ENCODE results near the gene PARP12. TPM values are rescaled to one million over a fixed set of nuclear protein-coding genes. Genes with fewer than 3 reads are reported as not detected.
"Not testable (repeated sequence)": the region's sequence is repeated elsewhere in the genome, so short reads cannot be mapped to it uniquely, and the experiment has no call there.

Gene PARP12, protein sequence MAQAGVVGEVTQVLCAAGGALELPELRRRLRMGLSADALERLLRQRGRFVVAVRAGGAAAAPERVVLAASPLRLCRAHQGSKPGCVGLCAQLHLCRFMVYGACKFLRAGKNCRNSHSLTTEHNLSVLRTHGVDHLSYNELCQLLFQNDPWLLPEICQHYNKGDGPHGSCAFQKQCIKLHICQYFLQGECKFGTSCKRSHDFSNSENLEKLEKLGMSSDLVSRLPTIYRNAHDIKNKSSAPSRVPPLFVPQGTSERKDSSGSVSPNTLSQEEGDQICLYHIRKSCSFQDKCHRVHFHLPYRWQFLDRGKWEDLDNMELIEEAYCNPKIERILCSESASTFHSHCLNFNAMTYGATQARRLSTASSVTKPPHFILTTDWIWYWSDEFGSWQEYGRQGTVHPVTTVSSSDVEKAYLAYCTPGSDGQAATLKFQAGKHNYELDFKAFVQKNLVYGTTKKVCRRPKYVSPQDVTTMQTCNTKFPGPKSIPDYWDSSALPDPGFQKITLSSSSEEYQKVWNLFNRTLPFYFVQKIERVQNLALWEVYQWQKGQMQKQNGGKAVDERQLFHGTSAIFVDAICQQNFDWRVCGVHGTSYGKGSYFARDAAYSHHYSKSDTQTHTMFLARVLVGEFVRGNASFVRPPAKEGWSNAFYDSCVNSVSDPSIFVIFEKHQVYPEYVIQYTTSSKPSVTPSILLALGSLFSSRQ
- polyA plus RNA-seq = 100 to 1,000 TPM in 1 of 4 donors, 10 to 100 TPM in 3; 30.9 to 150 (median 68.1) TPM
- long read RNA-seq, donor 1, transcript PARP12-201 (12 exons, 3,796 nt) = major isoform, 9 of 13 reads
- long read RNA-seq, donor 1, partial matches to known transcripts = 0 of 13 reads
- long read RNA-seq, donor 1, other reads (novel, unspliced or antisense) = 0 of 13 reads
- long read RNA-seq, donor 2 = 0 reads
- long read RNA-seq, donor 3, partial matches to known transcripts = 0 of 4 reads
- long read RNA-seq, donor 3, other reads (novel, unspliced or antisense) = 0 of 4 reads
- long read RNA-seq, donor 4 = 0 reads
- long read RNA-seq, donor 5 = 0 reads
- long read RNA-seq, donor 6, partial matches to known transcripts = 0 of 2 reads
- long read RNA-seq, donor 6, other reads (novel, unspliced or antisense) = 0 of 2 reads
- long read RNA-seq, donor 7, partial matches to known transcripts = 0 of 1 reads
- long read RNA-seq, donor 7, other reads (novel, unspliced or antisense) = 0 of 1 reads
- long read RNA-seq, donor 8 = 0 reads
- long read RNA-seq, donor 9, partial matches to known transcripts = 0 of 2 reads
- long read RNA-seq, donor 9, other reads (novel, unspliced or antisense) = 0 of 2 reads
- long read RNA-seq, donor 10, partial matches to known transcripts = 0 of 3 reads
- long read RNA-seq, donor 10, other reads (novel, unspliced or antisense) = 0 of 3 reads

DNA sequence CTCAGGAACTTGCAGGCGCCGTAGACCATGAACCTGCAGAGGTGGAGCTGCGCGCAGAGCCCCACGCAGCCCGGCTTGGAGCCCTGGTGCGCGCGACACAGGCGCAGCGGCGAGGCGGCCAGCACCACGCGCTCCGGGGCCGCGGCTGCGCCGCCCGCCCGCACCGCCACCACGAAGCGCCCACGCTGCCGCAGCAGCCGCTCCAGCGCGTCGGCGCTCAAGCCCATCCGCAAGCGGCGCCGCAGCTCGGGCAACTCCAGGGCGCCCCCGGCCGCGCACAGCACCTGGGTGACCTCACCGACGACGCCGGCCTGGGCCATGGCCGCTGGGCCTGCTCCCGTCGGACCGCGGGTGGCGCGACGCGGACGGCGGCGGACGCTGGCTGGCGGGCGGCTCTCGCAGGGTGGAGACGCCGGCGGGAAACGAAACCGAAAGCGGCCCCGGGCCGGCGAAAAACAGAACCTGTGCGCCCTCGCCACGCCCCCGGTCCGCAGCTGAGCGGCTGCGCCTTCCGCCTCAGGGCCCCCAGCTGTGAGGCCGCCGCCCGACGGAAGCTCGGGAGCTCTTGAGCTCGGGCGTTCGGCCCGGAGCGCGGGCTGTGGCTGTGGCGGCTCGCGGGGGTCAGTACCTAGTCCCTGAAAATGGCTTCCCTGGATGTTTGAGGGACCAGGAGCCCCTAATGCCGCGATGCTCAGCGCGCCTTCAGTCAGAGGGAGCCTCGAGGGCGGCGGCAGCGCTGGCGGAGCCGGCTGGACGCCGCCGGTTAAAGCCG is at the start of gene PARP12:
PARP12 (minus strand) TSS at position 424 of the 772 bp plus-strand sequence; CDS start at position 320, 104 bp downstream.
- Histone ChIP-seq H3K4me3 (ENCODE audit: low read depth in 1 of 3, low read length in 3 of 3) (peak within 1 kb of the TSS; percentile 72 to 85 (median 75)), H3K4me1 (ENCODE audit: control insufficient read depth in 3 of 3, insufficient read depth in 2 of 3, low read depth in 1 of 3, low read length in 2 of 3) (peaks cover 10 to 30% (median 22%) of the 10 kb centered on the region in 3 donors), H3K36me3 (ENCODE audit: control insufficient read depth in 3 of 3, insufficient read depth in 2 of 3, low read depth in 1 of 3, low read length in 3 of 3) (peaks cover 0 to 1% (median 0%) of the 10 kb centered on the region in 3 donors), H3K27me3 (ENCODE audit: control insufficient read depth in 3 of 3, insufficient read depth in 3 of 3, low read length in 3 of 3) (no peaks in the 10 kb centered on the region), H3K9me3 (ENCODE audit: control insufficient read depth in 2 of 2, insufficient read depth in 1 of 2, low read depth in 1 of 2, low read length in 1 of 2) (no peaks in the 10 kb centered on the region), H3K27ac (ENCODE audit: low read depth in 1 of 3, low read length in 2 of 3) (peak within 1 kb of the TSS; percentile 94 to 97 (median 97))
- FAIRE-seq (no peak), DNase-seq (peak; percentile 92 to 97)
- WGBS, 3 donors = 0 to 1% (median 0%) methylated on average over 65 to 106 of the region's 106 CpGs

DNA sequence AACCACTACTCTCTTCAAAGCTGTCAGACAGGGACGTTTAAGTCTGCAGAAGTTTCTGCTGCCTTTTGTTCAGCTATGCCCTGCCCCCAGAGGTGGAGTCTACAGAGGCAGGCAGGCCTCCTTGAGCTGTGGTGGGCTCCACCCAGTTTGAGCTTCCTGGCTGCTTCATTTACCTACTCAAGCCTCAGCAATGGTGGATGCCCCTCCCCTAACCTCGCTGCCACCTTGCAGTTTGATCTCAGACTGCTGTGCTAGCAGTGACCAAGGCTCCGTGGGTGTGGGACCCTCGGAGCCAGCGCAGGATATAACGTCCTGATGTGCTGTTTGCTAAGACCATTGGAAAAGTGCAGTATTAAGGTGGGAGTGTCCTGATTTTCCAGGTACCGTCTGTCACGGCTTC is 46.0 kb upstream of the PARP12 start:
- not testable (repeated sequence) for H3K27me3 ChIP-seq (ENCODE audit: control insufficient read depth in 3 of 3, insufficient read depth in 3 of 3, low read length in 3 of 3); FAIRE-seq; DNase-seq; H3K4me3 ChIP-seq (ENCODE audit: low read depth in 1 of 3, low read length in 3 of 3); H3K27ac ChIP-seq (ENCODE audit: low read depth in 1 of 3, low read length in 2 of 3); H3K4me1 ChIP-seq (ENCODE audit: control insufficient read depth in 3 of 3, insufficient read depth in 2 of 3, low read depth in 1 of 3, low read length in 2 of 3)
- whole genome bisulfite sequencing, 3 donors = 87 to 97% (median 95%) methylated on average over 7 to 8 of the region's 8 CpGs
- peaks cover 3 to 19% (median 10%) of the 10 kb centered on the region in 3 donors for H3K36me3 ChIP-seq (ENCODE audit: control insufficient read depth in 3 of 3, insufficient read depth in 2 of 3, low read depth in 1 of 3, low read length in 3 of 3)
- H3K9me3 ChIP-seq (ENCODE audit: control insufficient read depth in 2 of 2, insufficient read depth in 1 of 2, low read depth in 1 of 2, low read length in 1 of 2) = peaks cover 0 to 12% of the 10 kb centered on the region in 2 donors

DNA sequence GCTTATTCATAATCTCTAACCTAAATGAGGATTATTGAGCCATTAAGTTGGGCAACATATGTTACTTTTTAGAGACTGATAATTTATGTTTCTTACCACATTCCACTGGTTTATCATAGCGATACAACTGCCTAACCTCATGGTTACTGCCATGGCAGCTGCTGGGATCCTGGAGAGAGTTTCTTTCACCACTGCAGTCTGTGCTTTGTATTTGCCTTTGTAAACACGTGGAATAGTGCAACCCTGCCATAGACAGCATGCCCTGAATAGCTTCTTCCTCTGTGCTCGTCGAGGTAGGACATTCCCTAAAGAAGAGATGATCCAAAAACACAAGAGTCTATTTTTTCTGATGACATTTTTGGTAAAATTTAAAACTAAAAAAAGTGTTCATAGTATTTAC is 33.7 kb upstream of the PARP12 start:
- peaks cover 17 to 34% (median 22%) of the 10 kb centered on the region in 3 donors for H3K36me3 ChIP-seq (ENCODE audit: control insufficient read depth in 3 of 3, insufficient read depth in 2 of 3, low read depth in 1 of 3, low read length in 3 of 3)
- no peak overlapping the region for H3K27ac ChIP-seq (ENCODE audit: low read depth in 1 of 3, low read length in 2 of 3)
- FAIRE-seq = no peak
- H3K4me3 ChIP-seq (ENCODE audit: low read depth in 1 of 3, low read length in 3 of 3) = no peak overlapping the region
- H3K27me3 ChIP-seq (ENCODE audit: control insufficient read depth in 3 of 3, insufficient read depth in 3 of 3, low read length in 3 of 3) = no peaks in the 10 kb centered on the region
- H3K4me1 ChIP-seq (ENCODE audit: control insufficient read depth in 3 of 3, insufficient read depth in 2 of 3, low read depth in 1 of 3, low read length in 2 of 3) = no peaks in the 10 kb centered on the region
- WGBS, 3 donors = 89 to 94% (median 89%) methylated on average over 4 of the region's 4 CpGs
- H3K9me3 ChIP-seq (ENCODE audit: control insufficient read depth in 2 of 2, insufficient read depth in 1 of 2, low read depth in 1 of 2, low read length in 1 of 2) = no peaks in the 10 kb centered on the region
- no peak for DNase-seq

DNA sequence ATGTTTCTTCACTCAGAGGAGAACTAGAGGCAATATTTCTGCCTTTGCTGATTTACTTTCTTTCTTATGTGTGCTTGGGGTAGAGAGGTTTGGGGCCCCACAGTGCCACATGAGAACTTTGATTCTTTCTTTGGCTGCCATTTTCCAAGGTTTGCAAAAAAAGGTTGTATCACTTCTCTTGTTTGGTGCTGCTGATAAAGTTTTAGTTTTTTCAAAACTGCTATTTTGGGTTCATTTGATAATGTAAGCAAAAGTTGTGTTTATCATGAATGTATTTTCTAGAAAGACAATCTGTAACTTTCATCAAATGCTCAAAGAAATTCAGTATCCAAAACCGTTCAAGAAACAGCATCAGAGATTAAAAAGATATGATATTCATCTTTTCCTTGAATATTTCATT is 30.6 kb upstream of the PARP12 start:
- H3K36me3 ChIP-seq (ENCODE audit: control insufficient read depth in 3 of 3, insufficient read depth in 2 of 3, low read depth in 1 of 3, low read length in 3 of 3) = peaks cover 21 to 33% (median 25%) of the 10 kb centered on the region in 3 donors
- H3K27ac ChIP-seq (ENCODE audit: low read depth in 1 of 3, low read length in 2 of 3) = no peak overlapping the region
- H3K4me3 ChIP-seq (ENCODE audit: low read depth in 1 of 3, low read length in 3 of 3) = no peak overlapping the region
- DNase-seq (no peak), FAIRE-seq (no peak)
- no peaks in the 10 kb centered on the region for H3K4me1 ChIP-seq (ENCODE audit: control insufficient read depth in 3 of 3, insufficient read depth in 2 of 3, low read depth in 1 of 3, low read length in 2 of 3)
- H3K9me3 ChIP-seq (ENCODE audit: control insufficient read depth in 2 of 2, insufficient read depth in 1 of 2, low read depth in 1 of 2, low read length in 1 of 2) = no peaks in the 10 kb centered on the region
- H3K27me3 ChIP-seq (ENCODE audit: control insufficient read depth in 3 of 3, insufficient read depth in 3 of 3, low read length in 3 of 3) = no peaks in the 10 kb centered on the region
- 86 to 94% (median 94%) methylated on average over 1 of the region's 1 CpG for WGBS, 3 donors

DNA sequence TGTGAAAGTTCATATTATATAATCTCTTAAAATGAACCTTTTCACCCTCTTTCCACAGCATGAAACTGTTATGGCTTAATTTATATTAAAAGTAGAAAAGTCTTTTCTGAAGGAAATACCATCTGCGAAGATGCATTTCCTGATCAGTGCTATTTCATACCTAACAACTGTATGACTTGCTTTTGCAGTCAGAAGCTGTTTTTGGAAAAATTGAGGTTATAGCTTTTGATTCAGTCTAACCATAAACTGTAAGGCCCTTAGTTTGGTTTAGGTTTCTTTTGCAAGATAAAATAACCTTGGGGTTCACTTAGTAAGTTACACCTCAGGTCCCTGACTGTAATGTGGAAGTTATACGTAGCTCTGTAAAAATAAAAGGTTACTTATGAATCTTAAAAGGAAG is 22.7 kb upstream of the PARP12 start:
- Histone ChIP-seq H3K36me3 (ENCODE audit: control insufficient read depth in 3 of 3, insufficient read depth in 2 of 3, low read depth in 1 of 3, low read length in 3 of 3) (peaks cover 0 to 8% (median 2%) of the 10 kb centered on the region in 3 donors), H3K9me3 (ENCODE audit: control insufficient read depth in 2 of 2, insufficient read depth in 1 of 2, low read depth in 1 of 2, low read length in 1 of 2) (no peaks in the 10 kb centered on the region), H3K27me3 (ENCODE audit: control insufficient read depth in 3 of 3, insufficient read depth in 3 of 3, low read length in 3 of 3) (no peaks in the 10 kb centered on the region), H3K4me3 (ENCODE audit: low read depth in 1 of 3, low read length in 3 of 3) (no peak overlapping the region), H3K27ac (ENCODE audit: low read depth in 1 of 3, low read length in 2 of 3) (peak overlapping the region in 1 of 3 donors; percentile 8), H3K4me1 (ENCODE audit: control insufficient read depth in 3 of 3, insufficient read depth in 2 of 3, low read depth in 1 of 3, low read length in 2 of 3) (peaks cover 0 to 5% (median 2%) of the 10 kb centered on the region in 3 donors)
- FAIRE-seq = no peak
- 79 to 89% (median 79%) methylated on average over 2 of the region's 2 CpGs for WGBS, 3 donors
- no peak for DNase-seq

DNA sequence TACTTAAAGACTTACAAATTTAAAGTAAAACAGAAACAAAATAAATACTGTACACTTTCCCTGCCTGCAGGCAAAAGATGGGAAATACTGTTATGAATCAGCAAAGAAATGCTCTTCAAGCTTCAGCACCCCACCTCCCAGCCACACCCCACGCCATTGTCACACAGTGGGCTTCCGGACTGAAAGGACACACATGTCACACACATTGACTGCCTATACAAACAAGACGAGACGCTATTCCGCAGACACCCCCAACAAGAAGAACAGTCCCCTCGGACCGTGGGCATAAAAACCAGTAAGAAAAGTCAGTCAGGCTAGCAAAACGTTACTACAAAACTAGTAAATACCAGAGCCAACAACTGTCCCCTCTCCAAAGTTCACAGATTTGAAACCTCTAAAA is 22.2 kb upstream of the PARP12 start:
- H3K4me3 ChIP-seq (ENCODE audit: low read depth in 1 of 3, low read length in 3 of 3) = no peak overlapping the region
- no peak for FAIRE-seq
- 73 to 75% (median 75%) methylated on average over 8 of the region's 8 CpGs for WGBS, 3 donors
- H3K36me3 ChIP-seq (ENCODE audit: control insufficient read depth in 3 of 3, insufficient read depth in 2 of 3, low read depth in 1 of 3, low read length in 3 of 3) = peaks cover 0 to 8% (median 0%) of the 10 kb centered on the region in 3 donors
- no peaks in the 10 kb centered on the region for H3K27me3 ChIP-seq (ENCODE audit: control insufficient read depth in 3 of 3, insufficient read depth in 3 of 3, low read length in 3 of 3)
- no peak for DNase-seq
- H3K9me3 ChIP-seq (ENCODE audit: control insufficient read depth in 2 of 2, insufficient read depth in 1 of 2, low read depth in 1 of 2, low read length in 1 of 2) = no peaks in the 10 kb centered on the region
- peaks cover 0 to 10% (median 7%) of the 10 kb centered on the region in 3 donors for H3K4me1 ChIP-seq (ENCODE audit: control insufficient read depth in 3 of 3, insufficient read depth in 2 of 3, low read depth in 1 of 3, low read length in 2 of 3)
- H3K27ac ChIP-seq (ENCODE audit: low read depth in 1 of 3, low read length in 2 of 3) = peak overlapping the region in 1 of 3 donors; percentile 8

DNA sequence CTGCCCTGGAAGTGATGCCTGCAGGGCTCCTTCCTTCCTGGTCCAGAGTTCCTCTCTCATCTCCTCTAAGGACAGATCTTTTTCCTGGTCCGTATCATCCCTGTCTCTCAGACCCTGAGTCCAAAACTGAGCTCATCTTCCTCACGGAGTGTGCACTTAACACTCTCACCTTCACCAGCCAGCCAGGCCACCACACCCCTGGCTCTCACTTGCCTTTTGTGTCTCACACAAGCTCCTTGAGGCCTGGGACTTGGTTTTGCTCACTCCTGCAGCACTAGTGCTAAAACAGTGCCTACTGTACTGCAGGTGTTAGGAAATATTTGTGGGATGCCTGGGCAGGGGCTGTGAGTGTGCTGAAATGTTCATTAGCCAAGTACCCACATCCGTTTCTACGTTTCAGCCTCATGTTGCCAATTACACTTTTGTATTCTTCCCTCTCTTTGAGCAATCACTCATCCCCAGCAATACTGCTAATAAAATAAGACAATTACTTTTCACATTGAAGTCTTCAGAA is 21.4 kb upstream of the PARP12 start:
- 75 to 88% (median 87%) methylated on average over 4 of the region's 4 CpGs for WGBS, 3 donors
- Histone ChIP-seq H3K4me3 (ENCODE audit: low read depth in 1 of 3, low read length in 3 of 3) (no peak overlapping the region), H3K27ac (ENCODE audit: low read depth in 1 of 3, low read length in 2 of 3) (no peak overlapping the region), H3K36me3 (ENCODE audit: control insufficient read depth in 3 of 3, insufficient read depth in 2 of 3, low read depth in 1 of 3, low read length in 3 of 3) (peaks cover 0 to 8% (median 0%) of the 10 kb centered on the region in 3 donors), H3K27me3 (ENCODE audit: control insufficient read depth in 3 of 3, insufficient read depth in 3 of 3, low read length in 3 of 3) (no peaks in the 10 kb centered on the region), H3K9me3 (ENCODE audit: control insufficient read depth in 2 of 2, insufficient read depth in 1 of 2, low read depth in 1 of 2, low read length in 1 of 2) (no peaks in the 10 kb centered on the region), H3K4me1 (ENCODE audit: control insufficient read depth in 3 of 3, insufficient read depth in 2 of 3, low read depth in 1 of 3, low read length in 2 of 3) (peaks cover 0 to 16% (median 7%) of the 10 kb centered on the region in 3 donors)
- FAIRE-seq = no peak
- no peak for DNase-seq

Measured in small intestine (tissue), 16 donors.